HL-60/S4 (cell line): ENCODE results near the gene EPN2.
"Not testable (repeated sequence)": the region's sequence is repeated elsewhere in the genome, so short reads cannot be mapped to it uniquely, and the experiment has no call there.

ENCODE experiments used
- in situ Hi-C: fragments of 300-500 bp; cut with MboI; formaldehyde crosslinking; loops from 2 replicates; pipeline ENCODE4 v1.14.3; 2022; ENCODE audit warnings: low sequenced_read_pairs

The EPN2 gene

GRCh38 chr17:19265755-19266154 lies 28.6 kb downstream of the EPN2 start:
- in situ Hi-C loops, result no loop called here

DNA sequence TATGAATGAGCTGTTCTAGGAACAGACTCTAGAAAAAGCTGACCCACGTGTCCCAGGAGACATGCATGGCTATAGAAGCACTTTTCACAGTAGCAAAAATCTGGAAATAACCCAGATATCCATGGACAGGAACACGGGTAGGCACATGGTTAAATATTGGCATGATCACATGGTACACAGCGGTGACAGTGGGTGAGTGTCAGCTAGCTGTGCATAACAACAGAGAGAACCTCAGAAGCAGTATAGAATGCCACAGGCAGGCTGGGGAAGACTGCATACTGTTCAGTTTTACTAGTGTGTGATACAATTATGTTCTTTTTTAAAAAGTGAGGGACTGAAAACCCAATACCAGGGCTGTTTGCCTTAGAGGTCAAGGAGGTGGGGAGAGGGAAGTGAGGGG lies 31.4 kb downstream of the EPN2 start:
- in situ Hi-C loops, result no loop called here

GRCh38 chr17:19269106-19269505 lies 31.9 kb downstream of the EPN2 start:
- in situ Hi-C loops, result no loop called here

GRCh38 chr17:19269641-19270040 lies 32.5 kb downstream of the EPN2 start:
- in situ Hi-C loops, result no loop called here

DNA sequence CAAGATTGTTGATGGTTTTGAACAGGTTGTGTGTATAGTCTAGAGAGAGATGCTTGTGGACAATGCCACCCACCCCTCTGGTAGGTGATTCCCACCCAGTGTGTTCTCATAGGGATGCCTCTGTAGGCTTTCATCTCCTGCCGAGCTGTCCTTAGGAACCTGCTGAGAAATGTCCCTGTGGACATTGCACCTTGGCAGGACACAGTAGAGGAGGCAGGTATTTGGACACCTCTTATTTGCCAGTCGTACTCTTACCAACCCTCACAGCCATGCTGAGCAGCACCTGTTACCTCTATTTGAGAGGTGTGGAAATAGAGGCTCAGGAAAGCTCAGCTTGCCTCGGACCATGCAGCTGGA lies 33.2 kb downstream of the EPN2 start:
- in situ Hi-C loops, result no loop called here

DNA sequence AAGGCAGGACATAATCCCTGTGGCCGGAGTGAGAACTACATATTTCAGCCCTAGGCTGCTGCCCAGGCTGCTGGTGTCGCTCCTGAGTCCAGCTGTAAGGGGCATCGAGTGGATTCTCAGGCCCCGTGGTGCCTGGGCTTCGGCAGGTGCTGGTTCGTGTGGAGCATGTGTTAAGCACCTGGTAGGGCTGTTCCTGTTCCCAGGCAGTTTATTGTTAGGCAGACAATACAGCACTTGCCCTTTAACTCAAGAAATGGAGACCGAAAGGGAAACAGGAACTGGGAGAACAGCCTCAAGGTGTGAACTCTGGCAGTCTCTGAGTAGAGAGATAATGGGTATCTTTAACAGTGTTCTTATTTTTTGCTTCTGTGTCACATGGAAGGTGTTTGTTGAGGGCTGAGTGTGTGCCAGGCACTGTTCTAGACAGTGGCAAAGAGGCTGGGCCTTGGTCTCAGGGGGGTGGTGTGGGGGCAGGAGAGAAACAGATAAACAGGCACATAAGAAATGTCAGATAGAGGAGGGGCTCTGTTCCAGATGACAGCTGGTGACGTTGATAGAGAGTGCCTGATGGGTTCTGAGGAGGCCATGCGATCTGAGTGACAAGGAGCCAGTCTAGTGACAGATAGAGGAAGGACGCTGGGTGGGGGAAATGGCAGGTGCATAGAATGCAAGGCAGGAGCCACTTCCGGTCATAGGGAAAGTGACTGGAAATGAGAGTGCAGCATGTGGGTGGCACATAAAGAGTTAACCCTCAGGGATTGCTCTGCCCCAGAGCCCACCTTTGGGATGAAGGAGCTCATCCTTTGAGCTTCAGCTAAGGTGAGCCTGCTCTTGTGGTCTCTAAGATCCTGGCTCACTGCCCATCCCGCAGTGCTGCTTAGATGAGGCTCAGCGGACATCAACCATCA lies 33.8 kb downstream of the EPN2 start:
- in situ Hi-C loops, result no loop called here

DNA sequence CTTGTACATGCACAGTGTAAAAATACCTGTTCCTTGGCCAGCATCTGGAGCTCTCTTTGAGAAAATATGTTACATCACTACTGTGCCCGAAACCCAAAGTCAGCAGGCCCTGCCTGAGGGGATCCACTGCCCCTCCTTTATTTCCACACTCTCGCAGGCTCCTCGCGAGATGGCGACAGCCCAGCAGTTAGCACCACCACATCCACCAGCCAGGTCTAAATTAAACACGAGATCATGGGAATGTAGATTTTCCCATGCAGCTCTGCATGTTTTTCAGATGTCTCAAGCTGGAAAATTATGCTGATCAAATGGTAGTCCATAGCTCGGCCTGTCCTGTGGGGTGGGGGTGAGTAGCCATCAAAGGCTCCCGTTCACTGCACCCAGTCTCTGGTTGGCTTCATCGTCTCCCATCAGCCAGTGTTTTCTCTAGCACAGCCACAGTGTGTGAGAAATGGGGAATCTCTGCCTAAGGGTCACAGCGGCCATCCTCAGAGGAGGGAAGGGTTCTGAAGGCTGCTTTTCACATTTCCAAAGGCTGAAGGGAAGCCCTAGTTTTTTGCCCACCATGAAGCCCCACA lies 34.7 kb downstream of the EPN2 start:
- in situ Hi-C loops, result no loop called here

DNA sequence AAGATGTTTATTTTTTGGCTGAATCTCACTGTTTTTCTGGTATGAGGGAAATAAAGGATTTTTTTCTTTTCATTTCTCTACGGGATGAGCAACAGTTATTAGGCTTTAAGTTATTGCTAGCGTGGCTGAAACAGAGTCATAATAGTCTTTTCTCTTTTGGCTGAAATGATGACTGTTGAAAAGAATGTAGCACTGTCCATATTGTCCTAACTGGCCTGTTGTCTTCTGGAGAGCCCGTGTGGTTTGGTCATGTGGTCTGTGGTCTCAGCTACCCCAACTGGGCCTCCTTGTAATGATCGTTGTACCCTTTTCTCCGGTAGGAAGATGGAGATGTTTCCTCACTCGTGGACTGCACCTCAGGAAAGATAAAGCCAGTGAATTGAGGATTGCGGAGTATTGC lies 36.6 kb downstream of the EPN2 start:
- in situ Hi-C loops, result no loop called here

DNA sequence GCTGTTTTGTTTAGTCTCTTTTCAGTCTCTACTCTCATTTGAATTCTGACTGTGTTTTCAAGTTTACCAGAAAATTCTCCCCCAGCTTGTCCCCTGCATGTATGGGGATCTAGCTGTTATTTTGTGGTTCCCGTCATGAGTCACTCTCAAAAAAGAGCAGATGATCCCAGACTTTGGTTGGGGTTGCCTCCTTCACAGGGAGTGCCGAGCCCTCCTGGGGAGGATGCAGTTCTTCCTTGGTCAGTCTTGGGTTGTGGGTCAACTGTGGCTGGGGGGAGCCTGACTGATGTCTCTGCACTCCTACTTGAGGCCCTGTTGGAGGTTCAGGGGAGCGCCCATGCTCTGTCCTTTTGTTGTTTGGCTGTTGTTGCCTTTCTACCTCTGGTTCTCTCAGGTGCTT lies 37.7 kb downstream of the EPN2 start:
- in situ Hi-C loops, result no loop called here

DNA sequence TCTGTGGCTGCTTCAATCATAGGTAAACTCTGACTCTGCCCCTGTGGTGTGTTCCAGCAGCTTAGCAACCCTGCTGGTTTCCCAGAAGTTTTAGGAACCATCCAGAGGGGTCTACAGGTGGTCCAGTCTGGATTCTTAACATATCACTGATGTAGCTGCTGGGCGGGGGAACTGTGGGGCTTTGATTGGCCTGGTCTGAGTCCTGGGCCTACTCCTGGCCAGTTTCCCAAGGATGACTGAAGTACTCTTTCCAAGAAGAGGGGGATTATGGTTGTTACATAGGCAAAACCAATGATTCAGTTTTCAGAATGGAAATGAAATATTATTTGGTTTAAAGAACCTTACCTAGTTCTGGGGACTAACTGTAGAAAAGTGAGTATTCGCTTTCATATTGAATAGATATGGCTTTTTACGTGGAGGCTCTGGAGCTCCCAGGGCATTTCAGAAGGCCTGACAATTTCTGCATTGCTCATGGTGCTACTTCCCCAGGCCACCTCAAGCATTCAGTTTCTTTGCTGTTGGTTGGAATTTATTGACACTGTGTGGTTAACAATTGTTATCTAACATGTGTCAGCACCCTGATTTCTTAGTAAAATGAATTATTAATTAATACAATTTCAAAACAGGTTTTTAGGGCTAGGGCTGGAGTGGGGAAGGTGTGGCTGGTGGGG lies 38.4 kb downstream of the EPN2 start:
- in situ Hi-C loops, result no loop called here

- in situ Hi-C loops, result not testable (repeated sequence)
These were observed 41.1 kb downstream of the EPN2 start for GRCh38 chr17:19278284-19278683.

DNA sequence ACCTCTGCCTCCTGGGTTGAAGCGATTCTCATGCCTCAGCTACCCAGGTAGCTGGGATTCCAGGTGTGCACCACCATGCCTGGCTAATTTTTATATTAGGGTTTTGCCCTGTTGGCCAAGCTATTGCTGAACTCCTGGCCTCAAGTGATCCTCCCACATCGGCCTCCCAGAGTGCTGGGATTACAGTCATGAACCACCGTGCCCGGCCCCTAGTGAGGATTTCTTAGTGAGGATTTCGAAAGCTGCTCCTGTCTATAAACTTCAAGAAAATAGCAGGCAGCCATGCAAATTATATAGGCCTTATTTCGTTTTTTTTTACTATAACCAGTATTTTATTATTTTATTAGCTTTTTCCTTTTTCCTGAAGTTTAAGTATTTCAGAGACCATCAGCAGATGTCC lies 41.6 kb downstream of the EPN2 start:
- in situ Hi-C loops, result no loop called here

GRCh38 chr17:19281161-19281560 lies 44.0 kb downstream of the EPN2 start:
- in situ Hi-C loops, result no loop called here

DNA sequence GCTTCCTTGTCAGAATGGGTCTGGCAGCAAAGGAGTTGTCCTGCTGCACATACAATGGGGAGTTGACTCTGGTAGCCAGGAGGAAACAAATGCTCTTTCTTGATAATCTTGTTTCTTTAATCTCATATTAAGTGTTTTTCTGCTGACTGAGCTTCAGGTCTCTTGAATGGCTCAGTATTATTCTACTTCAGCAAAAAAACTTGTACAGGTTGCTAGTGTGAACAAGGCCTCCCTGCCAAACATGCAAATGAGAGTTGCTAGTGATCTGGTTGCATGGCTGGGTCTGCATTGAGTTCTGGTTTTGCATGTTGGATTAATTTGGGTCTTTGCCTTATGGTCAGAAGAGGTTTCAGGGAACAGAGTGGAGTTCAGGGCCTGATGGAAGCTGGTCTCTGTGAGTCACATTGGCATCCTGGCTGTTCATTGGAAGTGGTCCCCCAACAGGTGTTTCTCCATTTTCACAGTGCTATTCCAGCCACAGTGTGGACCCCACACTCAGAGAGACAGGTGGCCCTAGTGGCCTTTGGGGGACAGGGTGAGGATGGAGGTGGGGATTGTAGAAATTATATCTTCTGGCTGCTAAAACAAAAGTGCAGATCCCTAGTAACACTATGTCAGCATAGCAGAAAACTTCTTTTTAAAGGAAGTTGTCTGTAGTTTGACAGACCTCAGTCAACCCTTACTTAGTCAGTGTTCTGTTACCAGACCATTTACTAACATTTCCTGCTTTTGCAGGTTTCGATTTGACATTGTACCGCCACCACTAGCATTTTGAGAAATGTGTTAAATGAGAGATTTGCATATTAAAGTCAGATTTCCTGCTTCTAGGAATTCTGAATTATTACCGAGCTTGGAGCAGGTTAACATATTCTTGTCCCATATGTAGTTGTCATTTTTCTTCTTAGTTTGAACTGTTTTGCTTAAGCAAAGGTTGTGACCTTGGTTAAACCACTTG lies 47.1 kb downstream of the EPN2 start:
- in situ Hi-C loops, result no loop called here

GRCh38 chr17:19285213-19285900 lies 48.2 kb downstream of the EPN2 start:
- in situ Hi-C loops, result no loop called here

GRCh38 chr17:19286751-19287341 lies 49.7 kb downstream of the EPN2 start:
- in situ Hi-C loops, result no loop called here

- in situ Hi-C loops, result no loop called here
These were observed 50.5 kb downstream of the EPN2 start for GRCh38 chr17:19287651-19288050.

DNA sequence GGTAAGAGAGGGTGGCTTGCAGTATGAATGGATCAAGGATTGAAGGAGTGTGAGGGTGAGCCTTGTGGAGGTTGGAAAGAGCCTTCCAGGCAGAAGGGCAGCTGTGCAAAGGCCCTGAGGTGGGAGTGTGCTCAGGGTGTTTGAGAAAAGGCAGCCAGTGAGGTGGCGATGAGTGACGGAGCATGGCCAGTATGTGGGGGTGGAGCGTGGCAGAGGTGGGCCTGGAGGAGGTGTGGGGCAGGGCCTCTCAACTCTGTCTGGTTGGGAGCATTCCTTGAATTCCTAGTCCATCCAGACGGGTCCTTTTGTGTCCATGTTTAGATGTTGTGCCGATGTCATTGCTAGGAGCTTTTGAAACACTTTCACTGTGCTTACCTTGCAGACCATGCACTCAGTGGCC lies 51.3 kb downstream of the EPN2 start:
- in situ Hi-C loops, result no loop called here

DNA sequence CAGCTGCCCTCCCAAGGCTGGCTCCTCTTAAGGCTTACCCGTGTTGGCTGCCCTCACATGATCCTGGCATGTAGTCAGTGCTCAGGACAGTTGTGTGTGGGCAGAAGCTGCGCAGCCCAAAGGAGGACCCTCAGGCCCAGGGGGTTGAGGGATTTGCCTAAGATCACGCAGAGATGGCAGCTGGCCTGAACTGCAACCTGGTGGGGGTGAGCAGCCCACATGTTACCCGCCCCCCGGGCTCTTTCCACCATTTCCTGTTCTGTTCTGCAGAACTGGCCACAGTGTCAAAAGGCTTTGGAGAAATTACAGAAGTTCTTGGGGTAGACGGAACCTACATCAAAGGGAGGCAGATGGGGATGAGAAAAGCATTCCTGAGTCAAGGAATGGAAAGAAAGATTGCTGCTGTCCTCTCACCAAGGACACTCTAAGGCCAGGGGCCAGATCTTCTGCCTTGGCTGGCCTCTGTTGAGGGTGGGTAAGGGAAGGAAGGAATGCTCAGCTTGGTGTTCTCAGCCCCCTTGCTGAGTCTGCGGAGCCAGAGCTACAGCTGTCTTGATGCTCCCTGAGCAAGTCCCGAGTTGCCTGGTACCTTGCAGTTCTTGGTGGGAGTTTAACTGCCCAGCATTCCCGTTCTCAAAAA lies 53.0 kb downstream of the EPN2 start:
- in situ Hi-C loops, result no loop called here
